Keratinocyte (primary cell): Measurements from ENCODE around the gene PLXNA1. TPM values are rescaled to one million over a fixed set of nuclear protein-coding genes. Genes with fewer than 3 reads are reported as not detected.

Source experiments
- DNase-seq: peaks from one replicate; pipeline ENCODE4 v3.0.0-alpha.2; 2011; ENCODE audit warnings: low read depth, missing footprints, low spot score
- FAIRE-seq: peaks from 2 replicates; lab custom pipeline; 2011; peaks lifted over from hg19 to GRCh38; lab: Jason Lieb, UNC
- H2AFZ ChIP-seq: 2 replicates; pipeline ENCODE4 v1.6.0; 2012; ENCODE audit warnings: low read length, control low read depth, inconsistent platforms; ENCODE audit not compliant: control insufficient read depth
- H3K27ac ChIP-seq: 2 replicates; pipeline ENCODE4 v1.5.1; 2011; ENCODE audit warnings: low read length; ENCODE audit not compliant: control insufficient read depth, insufficient read depth
- H3K27me3 ChIP-seq: 3 replicates; pipeline ENCODE4 v1.6.0; 2011; ENCODE audit warnings: low read length; ENCODE audit not compliant: control insufficient read depth, insufficient read depth; ENCODE audit errors: extremely low read depth
- H3K36me3 ChIP-seq, 2 experiments: 2 replicates in 1 of 2; 3 replicates in 1 of 2; pipeline ENCODE4 v1.5.1; 2011; ENCODE audit warnings: low read length in 2 of 2, mild to moderate bottlenecking in 1 of 2; ENCODE audit not compliant: control insufficient read depth in 2 of 2, insufficient read depth in 2 of 2; ENCODE audit errors: extremely low read depth in 1 of 2
- H3K4me1 ChIP-seq: 3 replicates; pipeline ENCODE4 v1.5.1; 2011; ENCODE audit warnings: low read length; ENCODE audit not compliant: control insufficient read depth, insufficient read depth; ENCODE audit errors: extremely low read depth
- H3K4me2 ChIP-seq: 3 replicates; pipeline ENCODE4 v1.6.0; 2011; ENCODE audit warnings: low read depth, low read length; ENCODE audit not compliant: control insufficient read depth, insufficient read depth; ENCODE audit errors: extremely low read depth
- H3K4me3 ChIP-seq, 3 experiments: fragments of 200-600 bp in 1 of 3; sonication (generic) in 1 of 3; 2 replicates in 2 of 3; 3 replicates in 1 of 3; pipeline ENCODE4 v1.5.1; 2011 to 2016; ENCODE audit warnings: low read length in 3 of 3, mild to moderate bottlenecking in 3 of 3, control low read depth in 2 of 3, inconsistent platforms in 1 of 3, low read depth in 1 of 3, mixed read lengths in 1 of 3, mixed run types in 1 of 3, moderate library complexity in 1 of 3; ENCODE audit not compliant: control insufficient read depth in 2 of 3, insufficient read depth in 2 of 3; ENCODE audit errors: extremely low read depth in 1 of 3
- H3K79me2 ChIP-seq: 2 replicates; pipeline ENCODE4 v1.6.0; 2012; ENCODE audit warnings: low read length; ENCODE audit not compliant: control insufficient read depth, insufficient read depth
- H3K9ac ChIP-seq: 3 replicates; pipeline ENCODE4 v1.6.0; 2011; ENCODE audit warnings: low read length; ENCODE audit not compliant: control insufficient read depth, insufficient read depth; ENCODE audit errors: extremely low read depth
- H3K9me1 ChIP-seq: 3 replicates; pipeline ENCODE4 v1.6.0; 2011; ENCODE audit warnings: low read length; ENCODE audit not compliant: control insufficient read depth, insufficient read depth; ENCODE audit errors: extremely low read depth
- H3K9me3 ChIP-seq: 2 replicates; pipeline ENCODE4 v1.5.1; 2012; ENCODE audit warnings: low read depth, low read length; ENCODE audit not compliant: control insufficient read depth
- H4K20me1 ChIP-seq: 3 replicates; pipeline ENCODE4 v1.6.0; 2011; ENCODE audit warnings: low read length; ENCODE audit not compliant: control insufficient read depth, insufficient read depth; ENCODE audit errors: extremely low read depth
- CTCF ChIP-seq, 3 experiments: IDR thresholded peaks in 1 of 3; conservative IDR thresholded peaks in 1 of 3; optimal IDR thresholded peaks in 1 of 3; 2 replicates in 2 of 3; 3 replicates in 1 of 3; pipeline versions ENCODE3 to v1.5.1; 2011; ENCODE audit warnings: low read length in 3 of 3, mild to moderate bottlenecking in 3 of 3, moderate library complexity in 2 of 3, control low read depth in 1 of 3, inconsistent platforms in 1 of 3; ENCODE audit not compliant: insufficient read depth in 2 of 3; ENCODE audit errors: extremely low read depth in 1 of 3
- EZH2 ChIP-seq: IDR thresholded peaks from one replicate; pipeline ENCODE4 v1.6.1; 2012; ENCODE audit warnings: inconsistent platforms, mild to moderate bottlenecking, low read length, moderate library complexity
- dilution Hi-C: fragments of 300-500 bp; cut with MboI; formaldehyde crosslinking; loops from one replicate; pipeline ENCODE4 v1.7.0; 2020; ENCODE audit warnings: low sequenced_read_pairs; ENCODE audit not compliant: extremely low pct_ligation_motif_present
- polyA plus RNA-seq, 5 experiments: library from polyadenylated mRNA; depleted of rRNA in 3 of 5; stranded (reverse) in 3 of 5; stranded (forward) in 1 of 5; unstranded in 1 of 5; fragments of >200 nt; gene quantifications; 1 replicate in 1 of 5; 2 replicates in 3 of 5; 3 replicates in 1 of 5; pipeline versions ENCODE4 v1.2.1 to v1.2.3, GENCODE V29; 2011 to 2012; ENCODE audit warnings: missing spikeins in 2 of 5, low read depth in 1 of 5, low replicate concordance in 1 of 5

PLXNA1 gene
- polyA plus RNA-seq, 1 donor (not counting 4 experiments of a cell fraction or from before 2014, with no cell fraction given): 38.4 TPM

- H3K4me3 ChIP-seq: no peak overlapping the region
- no peak overlapping the region for H2AFZ ChIP-seq
- H4K20me1 ChIP-seq: no peaks in the 10 kb centered on the region
- DNase-seq: no peak
- no peaks in the 10 kb centered on the region for H3K36me3 ChIP-seq
- no peak overlapping the region for H3K27ac ChIP-seq
- dilution Hi-C loops: no loop called here
- no peaks in the 10 kb centered on the region for H3K9me3 ChIP-seq
- peak; percentile 68 for FAIRE-seq
- no peaks in the 10 kb centered on the region for H3K27me3 ChIP-seq
- no peaks in the 10 kb centered on the region for H3K79me2 ChIP-seq
- peaks cover 2% of the 10 kb centered on the region for H3K9me1 ChIP-seq
- TF ChIP-seq CTCF (optimal IDR thresholded peaks at IDR 0.05 in 1 of 3, IDR thresholded peaks at IDR 0.05 in 1 of 3, conservative IDR thresholded peaks at IDR 0.05 in 1 of 3; ENCODE audit: extremely low read depth in 1 of 3, insufficient read depth in 2 of 3, low read length in 3 of 3) (no peak), EZH2 (no peak)
- no peak overlapping the region for H3K4me2 ChIP-seq
- H3K4me1 ChIP-seq: peaks cover 30% of the 10 kb centered on the region
- no peak overlapping the region for H3K9ac ChIP-seq
Observed at GRCh38 chr3:126952983-126953660, 29.8 kb upstream of the PLXNA1 start.

- DNase-seq: no peak
- H3K4me3 ChIP-seq: no peak overlapping the region
- no peak overlapping the region for H3K27ac ChIP-seq
- no peaks in the 10 kb centered on the region for H3K9me1 ChIP-seq
- H2AFZ ChIP-seq: no peak overlapping the region
- peaks cover 30% of the 10 kb centered on the region for H3K4me1 ChIP-seq
- no peaks in the 10 kb centered on the region for H4K20me1 ChIP-seq
- H3K36me3 ChIP-seq: no peaks in the 10 kb centered on the region
- H3K9ac ChIP-seq: no peak overlapping the region
- H3K4me2 ChIP-seq: no peak overlapping the region
- no peak for FAIRE-seq
- dilution Hi-C loops: no loop called here
- no peaks in the 10 kb centered on the region for H3K79me2 ChIP-seq
- no peak for TF ChIP-seq EZH2
- no peak for TF ChIP-seq CTCF (optimal IDR thresholded peaks at IDR 0.05 in 1 of 3, IDR thresholded peaks at IDR 0.05 in 1 of 3, conservative IDR thresholded peaks at IDR 0.05 in 1 of 3; ENCODE audit: extremely low read depth in 1 of 3, insufficient read depth in 2 of 3, low read length in 3 of 3)
- H3K9me3 ChIP-seq: no peaks in the 10 kb centered on the region
- H3K27me3 ChIP-seq: no peaks in the 10 kb centered on the region
Observed at GRCh38 chr3:126954141-126954842, 28.6 kb upstream of the PLXNA1 start.
